Erythroblast (primary cell): ENCODE measurements around the gene CCDC77.

Experiments used
- GATA1 ChIP-seq: IDR thresholded peaks from 2 replicates; pipeline ENCODE4 v1.6.1; 2011; ENCODE audit warnings: low read depth, mild to moderate bottlenecking, control low read depth, low read length, moderate library complexity
- POLR2A ChIP-seq: IDR thresholded peaks from 2 replicates; pipeline ENCODE4 v1.6.1; 2011; ENCODE audit warnings: mild to moderate bottlenecking, low read length

- TF ChIP-seq POLR2A = no peak
- no peak for TF ChIP-seq GATA1
Measured at GRCh38 chr12:366820-367219, 34.6 kb upstream of the CCDC77 start.
